Ishikawa (cell line): ENCODE data around the gene DLX4.

Source experiments
- CEBPB ChIP-seq: IDR thresholded peaks from 2 replicates; pipeline ENCODE4 v1.6.1; 2012
- CREB1 ChIP-seq: IDR thresholded peaks from 2 replicates; pipeline ENCODE4 v1.6.1; 2012; ENCODE audit warnings: low read depth
- EGR1 ChIP-seq: IDR thresholded peaks from 2 replicates; pipeline ENCODE4 v1.6.1; 2012
- EP300 ChIP-seq: IDR thresholded peaks from 2 replicates; pipeline ENCODE4 v1.6.1; 2012; ENCODE audit warnings: borderline replicate concordance
- FOXM1 ChIP-seq: IDR thresholded peaks from 2 replicates; pipeline ENCODE4 v1.6.1; 2012; ENCODE audit warnings: low read depth, borderline replicate concordance
- NFIC ChIP-seq: IDR thresholded peaks from 2 replicates; pipeline ENCODE4 v1.6.1; 2012
- RAD21 ChIP-seq: IDR thresholded peaks from 2 replicates; pipeline ENCODE4 v1.6.1; 2012; ENCODE audit warnings: low read depth
- TAF1 ChIP-seq: IDR thresholded peaks from 2 replicates; pipeline ENCODE4 v1.6.1; 2012; ENCODE audit warnings: low read depth, mild to moderate bottlenecking
- TCF12 ChIP-seq: IDR thresholded peaks from 2 replicates; pipeline ENCODE4 v1.6.1; 2012; ENCODE audit warnings: low read depth
- TEAD4 ChIP-seq: IDR thresholded peaks from 2 replicates; pipeline ENCODE4 v1.6.1; 2012
- YY1 ChIP-seq: IDR thresholded peaks from 2 replicates; pipeline ENCODE4 v1.6.1; 2012; ENCODE audit warnings: low read depth
- ZBTB7A ChIP-seq: IDR thresholded peaks from 2 replicates; pipeline ENCODE4 v1.6.1; 2012; ENCODE audit warnings: low read depth
- TF ChIP-seq, protein P1 (sequence below): IDR thresholded peaks from 2 replicates; pipeline ENCODE4 v1.6.1; 2012
- TF ChIP-seq, protein P2 (sequence below): IDR thresholded peaks from 2 replicates; pipeline ENCODE4 v1.6.1; 2012
- TF ChIP-seq, protein P3 (sequence below): IDR thresholded peaks from 2 replicates; pipeline ENCODE4 v1.6.1; 2012; ENCODE audit warnings: low read depth, mild to moderate bottlenecking

Gene DLX4

DNA sequence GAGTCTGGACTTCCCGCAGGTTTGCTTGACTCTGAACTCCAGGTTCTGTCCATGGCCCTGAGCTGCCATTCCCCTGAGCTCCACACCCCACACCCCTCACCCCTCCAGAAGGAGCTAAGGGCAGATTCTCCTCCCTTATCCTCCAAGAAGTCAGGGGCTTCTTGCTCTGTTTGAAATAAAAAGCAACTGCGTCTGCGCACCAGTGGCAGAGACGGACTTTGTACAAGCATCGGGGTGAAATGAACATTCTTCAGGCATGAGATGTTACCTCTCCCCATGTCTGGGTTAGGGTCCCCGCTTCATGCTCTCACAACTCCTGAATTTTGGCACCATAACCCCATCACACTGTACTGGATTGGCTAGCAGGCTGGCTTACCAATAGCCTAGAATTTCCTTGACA is 36.1 kb upstream of the DLX4 start:
- TF ChIP-seq TAF1 = no peak
- no peak for TF ChIP-seq EGR1
- no peak for TF ChIP-seq RAD21
- TF ChIP-seq FOXM1 = no peak
- TF ChIP-seq EP300 = no peak
- TF ChIP-seq, protein P1, sequence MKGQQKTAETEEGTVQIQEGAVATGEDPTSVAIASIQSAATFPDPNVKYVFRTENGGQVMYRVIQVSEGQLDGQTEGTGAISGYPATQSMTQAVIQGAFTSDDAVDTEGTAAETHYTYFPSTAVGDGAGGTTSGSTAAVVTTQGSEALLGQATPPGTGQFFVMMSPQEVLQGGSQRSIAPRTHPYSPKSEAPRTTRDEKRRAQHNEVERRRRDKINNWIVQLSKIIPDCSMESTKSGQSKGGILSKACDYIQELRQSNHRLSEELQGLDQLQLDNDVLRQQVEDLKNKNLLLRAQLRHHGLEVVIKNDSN = no peak
- TF ChIP-seq CREB1 = no peak
- no peak for TF ChIP-seq YY1
- no peak for TF ChIP-seq CEBPB
- TF ChIP-seq TCF12 = no peak
- TF ChIP-seq, protein P2, sequence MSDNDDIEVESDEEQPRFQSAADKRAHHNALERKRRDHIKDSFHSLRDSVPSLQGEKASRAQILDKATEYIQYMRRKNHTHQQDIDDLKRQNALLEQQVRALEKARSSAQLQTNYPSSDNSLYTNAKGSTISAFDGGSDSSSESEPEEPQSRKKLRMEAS = no peak
- TF ChIP-seq, protein P3, sequence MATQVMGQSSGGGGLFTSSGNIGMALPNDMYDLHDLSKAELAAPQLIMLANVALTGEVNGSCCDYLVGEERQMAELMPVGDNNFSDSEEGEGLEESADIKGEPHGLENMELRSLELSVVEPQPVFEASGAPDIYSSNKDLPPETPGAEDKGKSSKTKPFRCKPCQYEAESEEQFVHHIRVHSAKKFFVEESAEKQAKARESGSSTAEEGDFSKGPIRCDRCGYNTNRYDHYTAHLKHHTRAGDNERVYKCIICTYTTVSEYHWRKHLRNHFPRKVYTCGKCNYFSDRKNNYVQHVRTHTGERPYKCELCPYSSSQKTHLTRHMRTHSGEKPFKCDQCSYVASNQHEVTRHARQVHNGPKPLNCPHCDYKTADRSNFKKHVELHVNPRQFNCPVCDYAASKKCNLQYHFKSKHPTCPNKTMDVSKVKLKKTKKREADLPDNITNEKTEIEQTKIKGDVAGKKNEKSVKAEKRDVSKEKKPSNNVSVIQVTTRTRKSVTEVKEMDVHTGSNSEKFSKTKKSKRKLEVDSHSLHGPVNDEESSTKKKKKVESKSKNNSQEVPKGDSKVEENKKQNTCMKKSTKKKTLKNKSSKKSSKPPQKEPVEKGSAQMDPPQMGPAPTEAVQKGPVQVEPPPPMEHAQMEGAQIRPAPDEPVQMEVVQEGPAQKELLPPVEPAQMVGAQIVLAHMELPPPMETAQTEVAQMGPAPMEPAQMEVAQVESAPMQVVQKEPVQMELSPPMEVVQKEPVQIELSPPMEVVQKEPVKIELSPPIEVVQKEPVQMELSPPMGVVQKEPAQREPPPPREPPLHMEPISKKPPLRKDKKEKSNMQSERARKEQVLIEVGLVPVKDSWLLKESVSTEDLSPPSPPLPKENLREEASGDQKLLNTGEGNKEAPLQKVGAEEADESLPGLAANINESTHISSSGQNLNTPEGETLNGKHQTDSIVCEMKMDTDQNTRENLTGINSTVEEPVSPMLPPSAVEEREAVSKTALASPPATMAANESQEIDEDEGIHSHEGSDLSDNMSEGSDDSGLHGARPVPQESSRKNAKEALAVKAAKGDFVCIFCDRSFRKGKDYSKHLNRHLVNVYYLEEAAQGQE = no peak
- TF ChIP-seq TEAD4 = no peak
- no peak for TF ChIP-seq NFIC
- TF ChIP-seq ZBTB7A = no peak

DNA sequence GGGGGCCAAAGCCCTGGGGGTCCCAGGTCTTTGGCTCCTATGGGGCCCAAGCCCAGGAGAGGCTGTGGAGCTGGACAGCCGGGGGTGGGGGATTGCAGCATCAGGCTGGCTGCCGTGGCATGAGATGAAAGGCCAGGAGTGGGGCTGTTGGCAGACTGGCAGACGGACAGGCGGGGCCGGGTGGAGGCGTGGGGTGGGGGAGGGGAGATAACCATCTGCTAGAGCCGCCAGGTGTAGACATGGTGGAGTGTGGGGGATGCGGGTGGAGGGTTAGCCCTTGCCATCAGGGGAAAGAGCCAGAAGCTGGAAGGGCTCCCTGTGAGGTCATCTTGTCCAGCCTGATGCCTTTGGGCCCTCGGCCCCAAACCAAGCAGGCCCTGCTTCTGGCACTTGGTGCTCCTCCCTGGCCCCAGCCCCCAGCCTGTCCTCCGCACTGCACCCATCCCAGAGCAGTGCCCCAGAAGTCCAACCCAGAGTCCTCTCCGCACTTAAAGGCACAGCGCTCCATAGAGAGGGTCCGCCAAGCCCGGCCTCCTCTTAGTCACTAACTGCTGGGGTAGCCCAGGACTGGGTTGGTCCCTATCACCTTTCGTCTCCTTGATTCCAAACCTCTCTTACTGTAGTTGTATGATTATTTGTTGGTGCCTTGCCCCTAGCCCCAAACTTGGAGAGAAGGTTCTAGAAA is 33.3 kb upstream of the DLX4 start:
- TF ChIP-seq ZBTB7A = no peak
- no peak for TF ChIP-seq NFIC
- TF ChIP-seq, protein P1 = no peak
- TF ChIP-seq TEAD4 = no peak
- no peak for TF ChIP-seq FOXM1
- no peak for TF ChIP-seq TCF12
- no peak for TF ChIP-seq CREB1
- TF ChIP-seq, protein P2 = no peak
- TF ChIP-seq, protein P3 = no peak
- no peak for TF ChIP-seq RAD21
- TF ChIP-seq YY1 = no peak
- no peak for TF ChIP-seq TAF1
- no peak for TF ChIP-seq EP300
- TF ChIP-seq EGR1 = no peak

DNA sequence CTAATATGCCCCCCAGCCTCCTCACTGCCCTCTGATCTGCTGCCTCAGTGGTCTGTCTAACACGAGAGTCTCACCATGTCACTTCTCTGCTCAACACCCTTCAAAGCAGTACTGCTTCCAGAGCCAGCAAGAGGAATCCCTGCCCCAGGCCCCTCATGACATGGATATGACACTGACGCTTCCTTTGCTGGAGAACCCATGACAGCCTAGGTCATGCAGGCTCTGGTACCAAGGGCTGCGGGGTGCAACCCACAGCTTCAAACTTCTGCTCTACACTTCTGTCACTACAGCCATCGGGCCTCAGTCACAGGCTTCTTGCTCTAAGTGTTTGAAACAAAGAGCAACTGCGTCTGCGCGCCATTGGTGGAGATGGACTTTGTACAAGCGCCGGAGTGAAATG is 32.6 kb upstream of the DLX4 start:
- TF ChIP-seq, protein P3 = no peak
- TF ChIP-seq EGR1 (no peak), CREB1 (no peak), CEBPB (no peak), RAD21 (no peak), TCF12 (no peak)
- TF ChIP-seq, protein P1 = no peak

DNA sequence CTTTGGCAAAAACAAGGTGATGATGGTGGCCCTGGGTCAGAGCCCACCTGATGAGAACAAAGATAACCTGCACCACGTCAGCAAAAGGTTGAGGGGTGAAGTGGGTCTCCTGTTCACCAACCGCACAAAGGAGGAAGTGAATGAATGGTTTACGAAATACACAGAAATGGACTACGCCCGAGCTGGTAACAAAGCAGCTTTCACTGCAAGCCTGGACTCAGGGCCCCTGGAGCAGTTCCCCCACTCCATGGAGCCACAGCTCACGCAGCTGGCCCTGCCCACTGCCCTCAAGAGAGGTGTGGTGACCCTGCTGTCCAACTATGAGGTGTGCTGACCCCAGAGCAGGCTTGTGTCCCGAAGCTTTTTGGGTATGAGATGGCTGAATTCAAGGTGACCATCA is 29.7 kb upstream of the DLX4 start:
- TF ChIP-seq, protein P1 = no peak
- TF ChIP-seq CEBPB = no peak
- TF ChIP-seq RAD21 = no peak
- TF ChIP-seq YY1 = no peak
- no peak for TF ChIP-seq EP300
- TF ChIP-seq, protein P2 = no peak
- no peak for TF ChIP-seq EGR1
- TF ChIP-seq TAF1 = no peak
- no peak for TF ChIP-seq ZBTB7A
- TF ChIP-seq TEAD4 = no peak
- TF ChIP-seq FOXM1 = no peak
- TF ChIP-seq TCF12 = no peak
- TF ChIP-seq, protein P3 = no peak
- TF ChIP-seq NFIC = no peak
